NCI-H146 treated with DMSO at 0.1 percent for 48 hours (cell line): ENCODE measurements around the gene TNS1.
"Not testable (repeated sequence)": the region's sequence is repeated elsewhere in the genome, so short reads cannot be mapped to it uniquely, and the experiment has no call there.

Experiments used
- DNase-seq: peaks from one replicate; lab custom pipeline; 2025; ENCODE audit not compliant: unreplicated experiment; lab: John Stamatoyannopoulos, UW

TNS1 gene

DNA sequence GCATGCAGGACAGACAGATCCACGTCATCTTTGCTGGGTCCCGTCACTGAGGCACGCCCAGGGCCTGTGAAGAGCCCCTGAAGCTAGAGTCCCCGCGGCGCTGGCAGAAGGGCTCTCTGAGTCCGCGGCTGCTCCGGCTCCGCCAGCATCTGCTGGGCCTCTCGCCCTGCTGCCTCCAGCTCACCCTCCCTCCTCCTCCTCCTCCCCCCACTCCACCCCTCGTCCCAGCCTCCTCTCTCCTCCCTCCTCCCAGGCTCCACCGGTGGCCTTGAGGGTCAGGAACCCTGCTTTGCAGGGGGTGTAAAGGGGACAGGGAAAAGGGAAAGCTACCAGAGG, at the start of gene TNS1:
TNS1 (minus strand) TSS at position 151 of the 336 bp plus-strand sequence; CDS start at position 28, 123 bp downstream.
- no peak for DNase-seq

DNA sequence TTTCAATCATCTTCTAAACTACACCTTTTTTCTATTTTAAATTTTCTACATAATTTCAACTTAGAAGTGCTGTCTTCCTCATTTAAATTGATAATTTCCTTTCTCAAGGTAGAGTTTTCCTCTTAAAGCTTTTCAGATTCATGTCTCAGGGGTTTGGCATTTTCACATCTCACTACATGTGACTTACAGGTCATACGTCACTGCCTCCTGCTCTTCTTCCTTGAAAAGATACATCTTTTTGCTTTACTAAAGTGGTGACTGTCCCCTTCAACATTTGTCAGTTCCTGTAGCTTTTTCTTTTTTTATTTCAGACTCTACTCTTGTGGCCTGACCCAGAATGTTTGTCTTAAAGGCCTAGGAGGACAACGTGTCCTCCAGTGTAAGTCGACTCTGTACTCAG, 49.1 kb upstream of the TNS1 start:
- no peak for DNase-seq

- DNase-seq = no peak
Measured at GRCh38 chr2:218047536-218048225, 44.9 kb upstream of the TNS1 start.

DNA sequence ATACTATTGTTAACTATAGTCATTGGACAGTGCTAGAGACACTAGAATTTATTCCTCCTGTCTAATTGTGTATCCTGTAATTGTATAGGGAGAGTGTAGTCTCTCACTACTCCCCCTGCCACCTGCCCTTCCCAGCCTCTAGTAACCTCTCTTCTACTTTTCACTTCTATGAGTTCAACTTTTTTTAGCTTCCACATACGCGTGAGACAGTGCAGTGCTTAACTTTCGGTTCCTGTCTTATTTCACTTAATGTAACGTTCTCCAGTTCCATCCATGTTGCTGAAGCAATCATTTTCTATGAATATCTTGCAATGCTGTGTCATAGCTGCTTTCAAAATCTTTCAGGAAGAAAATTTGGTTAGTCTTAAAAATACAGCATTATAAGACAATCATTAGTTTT, 43.4 kb upstream of the TNS1 start:
- no peak for DNase-seq

DNA sequence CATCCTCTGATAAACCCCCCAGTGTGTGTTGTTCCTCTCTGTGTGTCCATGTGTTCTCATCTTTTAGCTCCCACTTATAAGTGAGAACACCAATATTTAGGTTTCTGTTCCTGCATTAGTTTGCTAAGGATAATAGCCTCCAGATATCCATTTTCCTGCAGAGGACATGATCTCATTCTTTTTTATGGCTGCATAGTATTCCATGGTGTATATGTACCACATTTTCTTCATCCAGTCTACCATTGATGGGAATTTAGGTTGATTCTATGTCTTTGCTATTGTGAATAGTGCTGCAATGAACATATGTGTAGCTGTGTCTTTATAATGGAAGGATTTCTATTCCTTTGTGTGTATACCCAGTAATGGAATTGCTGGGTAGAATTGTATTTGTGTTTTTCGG, 41.8 kb upstream of the TNS1 start:
- DNase-seq = not testable (repeated sequence)

GRCh38 chr2:218043701-218044109, 40.9 kb upstream of the TNS1 start:
- no peak for DNase-seq

DNA sequence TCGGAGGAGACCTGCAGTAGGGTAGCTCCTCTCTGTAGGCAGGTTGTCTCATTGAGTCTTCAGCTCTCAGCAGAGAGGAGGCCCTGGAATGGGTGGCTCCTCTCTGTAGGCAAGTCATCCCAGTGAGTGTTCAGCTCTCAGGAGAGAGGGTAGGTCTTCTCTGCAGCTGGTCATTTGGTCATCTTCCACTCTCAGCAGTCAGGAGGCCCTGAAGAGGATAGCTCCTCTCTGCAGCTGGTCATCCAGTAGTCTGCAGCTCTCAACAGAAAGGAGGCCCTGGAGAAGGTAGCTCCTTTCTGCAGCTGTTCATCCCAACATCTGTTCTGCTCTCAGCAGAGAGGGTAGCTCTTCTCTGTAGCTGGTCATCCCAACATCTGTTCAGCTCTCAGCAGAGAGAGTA, 40.3 kb upstream of the TNS1 start:
- no peak for DNase-seq

GRCh38 chr2:218041302-218042168, 38.7 kb upstream of the TNS1 start:
- DNase-seq = no peak

DNA sequence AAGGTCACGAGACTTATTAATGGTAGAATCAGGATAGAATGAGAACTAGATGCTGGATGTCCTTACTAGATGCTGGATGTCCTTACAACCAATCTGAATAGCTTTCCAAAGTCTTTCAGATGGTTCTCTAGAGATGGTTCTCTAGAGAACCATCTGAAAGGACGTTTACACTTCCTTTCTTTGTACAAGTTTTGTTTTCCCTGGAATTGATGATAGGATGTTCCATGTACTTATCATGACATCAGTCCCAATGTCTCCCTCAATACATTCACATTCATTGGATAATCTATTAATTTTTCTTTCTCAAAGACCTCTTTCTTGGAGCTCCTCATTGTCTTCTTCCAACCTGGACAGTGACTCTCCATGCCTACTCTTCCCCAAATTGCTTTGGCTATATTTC, 38.1 kb upstream of the TNS1 start:
- DNase-seq = no peak

DNA sequence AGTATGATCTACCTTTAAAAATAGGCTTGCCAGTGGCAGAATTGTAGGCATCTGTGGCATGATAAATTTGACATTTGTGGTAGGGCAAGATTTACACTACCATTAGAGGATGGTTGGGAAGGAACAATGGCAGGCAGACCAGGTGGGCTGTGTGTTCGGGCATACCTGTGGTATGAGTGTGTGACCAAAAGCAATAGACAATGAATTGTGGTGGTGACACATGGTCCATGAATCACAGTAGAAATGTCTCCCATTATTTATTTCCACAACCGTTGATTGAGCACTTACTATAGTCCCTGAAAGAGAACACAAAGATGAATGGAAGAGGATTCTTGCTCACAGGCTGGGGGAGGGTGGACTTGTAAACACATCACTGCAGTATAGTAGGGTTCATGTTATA, 36.4 kb upstream of the TNS1 start:
- no peak for DNase-seq

DNA sequence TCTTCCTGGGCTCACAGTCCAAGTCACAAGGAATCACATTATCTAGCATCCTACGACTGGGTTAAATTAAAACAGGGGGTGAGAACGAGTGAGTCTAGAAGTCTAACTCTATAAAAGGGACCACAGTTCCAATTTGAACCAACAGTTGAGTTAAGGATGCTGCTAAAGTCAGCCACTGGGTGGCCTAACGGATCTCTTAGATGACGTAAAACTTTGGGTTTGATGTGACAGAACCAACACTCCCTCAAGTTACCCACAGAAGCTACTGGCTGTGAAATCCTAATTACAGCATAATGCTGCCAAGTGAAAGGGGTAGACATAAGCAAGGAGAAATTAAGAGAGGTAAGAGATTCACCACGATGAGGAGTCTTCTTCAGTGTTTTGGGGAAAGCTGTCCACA, 33.6 kb upstream of the TNS1 start:
- no peak for DNase-seq

DNA sequence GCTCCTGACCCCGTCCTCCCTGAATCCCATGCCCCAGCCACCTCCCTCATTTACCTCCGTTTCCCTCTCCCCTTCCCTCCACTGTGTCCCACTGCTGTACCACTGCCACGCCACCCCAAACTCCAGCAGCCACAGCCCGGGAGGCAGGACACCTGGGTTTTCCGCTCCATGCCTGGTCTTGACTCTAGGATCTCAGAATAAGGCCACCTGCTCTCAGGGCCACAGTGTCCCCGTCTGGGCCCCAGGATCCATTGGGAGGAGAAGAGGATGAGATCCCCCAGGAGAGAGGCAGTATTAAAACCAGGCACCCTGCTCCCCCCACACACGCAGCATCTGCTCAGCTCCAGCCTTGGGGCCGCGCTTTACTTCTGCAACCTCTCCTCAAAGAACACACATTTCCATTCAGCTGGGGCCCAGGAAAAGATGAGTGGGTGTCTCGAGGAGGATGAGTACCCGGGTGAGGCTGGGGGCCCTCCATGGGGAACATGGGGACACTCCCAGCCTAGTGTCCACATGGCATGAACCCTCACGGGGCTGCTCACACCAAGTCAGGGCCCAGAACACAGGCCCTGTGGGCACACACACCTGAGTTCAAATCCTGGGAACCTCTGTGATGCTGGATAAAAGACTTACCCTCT, 32.8 kb upstream of the TNS1 start:
- no peak for DNase-seq

DNA sequence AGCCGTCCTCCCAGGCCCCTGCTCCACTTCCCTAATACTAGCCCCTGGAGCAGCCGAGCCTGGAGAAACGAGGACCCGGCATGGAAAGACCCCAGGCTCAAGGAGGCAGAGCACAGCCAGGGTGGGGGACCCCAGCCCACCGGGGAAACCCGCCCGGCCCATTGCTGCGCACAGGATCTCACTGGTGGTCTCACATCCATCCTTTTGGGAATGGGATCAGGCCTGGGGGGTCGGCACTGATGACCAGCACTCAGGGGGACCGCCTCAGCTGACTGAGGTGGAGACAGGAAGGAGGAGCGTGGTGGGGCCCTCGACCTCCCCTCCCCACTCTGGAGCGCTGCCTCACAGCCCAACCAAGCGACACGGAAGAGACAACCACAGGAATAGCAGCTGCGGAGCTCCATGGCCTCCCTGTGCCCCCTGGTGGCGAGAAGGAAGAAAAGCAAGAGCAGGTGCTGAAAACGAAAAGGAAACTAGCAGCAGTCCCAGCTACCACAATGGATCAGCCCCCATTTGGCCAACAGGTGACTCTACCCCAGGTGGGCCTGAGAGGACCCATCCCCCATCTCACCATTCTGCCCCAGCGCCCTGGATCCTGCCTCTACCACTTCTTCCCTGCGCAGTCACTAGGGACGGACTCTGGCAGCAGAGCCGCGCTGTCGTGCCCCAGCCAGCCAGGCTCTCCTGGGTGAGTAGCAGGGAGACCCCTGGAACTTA, 31.9 kb upstream of the TNS1 start:
- DNase-seq = peak; percentile 31

GRCh38 chr2:218033590-218034496, 31.0 kb upstream of the TNS1 start:
- DNase-seq = no peak

GRCh38 chr2:218033208-218033589, 30.4 kb upstream of the TNS1 start:
- DNase-seq = no peak

DNA sequence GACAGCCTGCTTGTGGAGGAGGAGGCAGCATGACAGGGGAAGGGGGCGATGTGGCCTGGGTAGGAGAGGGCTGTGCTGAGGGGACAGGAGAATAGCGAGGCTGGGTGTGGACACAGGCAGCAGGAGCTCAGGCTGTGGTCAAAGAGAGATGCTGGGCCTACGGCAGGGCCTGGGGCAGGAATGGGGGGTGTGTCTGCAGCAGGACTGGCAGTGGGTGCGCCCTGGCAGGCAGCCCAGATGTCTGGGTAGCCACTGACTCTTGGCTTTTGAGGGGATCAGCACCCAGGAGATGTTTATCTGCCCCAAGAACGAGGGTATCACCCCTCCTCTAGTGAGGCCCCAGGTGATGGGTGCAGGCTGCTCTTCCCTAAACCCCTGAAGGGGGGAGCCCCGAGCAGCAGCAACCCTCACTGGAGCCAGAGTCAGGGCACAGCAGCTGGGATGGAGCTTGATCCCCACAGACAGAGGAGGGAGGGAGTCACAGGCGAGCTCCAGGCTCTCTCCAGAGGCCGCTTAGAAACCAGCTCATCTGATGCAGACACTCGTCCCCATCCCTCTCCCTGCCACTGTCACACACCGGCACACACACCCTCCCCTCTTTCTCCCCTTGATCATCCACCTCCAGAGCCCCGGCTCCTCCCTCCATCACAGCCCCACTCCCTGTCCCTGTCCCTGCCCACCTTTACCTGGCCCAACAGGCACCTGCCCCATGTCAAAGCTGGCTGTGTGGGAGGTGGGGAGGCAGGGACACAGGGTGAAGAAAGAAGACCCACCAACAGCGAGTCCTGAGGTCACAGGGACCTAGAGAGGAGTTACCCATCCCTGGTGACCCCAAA, 29.8 kb upstream of the TNS1 start:
- no peak for DNase-seq

- DNase-seq = no peak
Measured at GRCh38 chr2:218031771-218032257, 29.0 kb upstream of the TNS1 start.

GRCh38 chr2:218031261-218031660, 28.5 kb upstream of the TNS1 start:
- DNase-seq = no peak

- no peak for DNase-seq
Measured at GRCh38 chr2:218030409-218031195, 27.8 kb upstream of the TNS1 start.
